Subcutaneous abdominal adipose tissue (tissue), 5 donors: ENCODE results near the gene ATOH8.

Experiments used
- H3K27ac ChIP-seq: one replicate; pipeline ENCODE4 v1.7.0; 2013; ENCODE audit warnings: low read depth, mild to moderate bottlenecking, inconsistent platforms, low read length, moderate library complexity
- H3K27me3 ChIP-seq, 5 donors: one replicate each; pipeline ENCODE4 v1.7.0; 2013; ENCODE audit warnings: low read length in 5 of 5, inconsistent platforms in 1 of 5; ENCODE audit not compliant: control insufficient read depth in 5 of 5, insufficient read depth in 4 of 5
- H3K36me3 ChIP-seq, 5 donors: one replicate each; pipeline ENCODE4 v1.7.0; 2013; ENCODE audit warnings: low read length in 5 of 5; ENCODE audit not compliant: control insufficient read depth in 5 of 5, insufficient read depth in 5 of 5
- H3K4me1 ChIP-seq, 5 donors: one replicate each; pipeline ENCODE4 v1.7.0; 2013; ENCODE audit warnings: low read length in 5 of 5, mild to moderate bottlenecking in 3 of 5, moderate library complexity in 1 of 5; ENCODE audit not compliant: control insufficient read depth in 5 of 5, insufficient read depth in 5 of 5
- H3K4me3 ChIP-seq, 5 donors: one replicate each; pipeline ENCODE4 v1.7.0; 2013; ENCODE audit warnings: low read length in 5 of 5, low read depth in 1 of 5
- H3K9ac ChIP-seq, 5 donors: one replicate each; pipeline ENCODE4 v1.7.0; 2013; ENCODE audit warnings: low read length in 5 of 5, mild to moderate bottlenecking in 4 of 5, moderate library complexity in 3 of 5
- H3K9me3 ChIP-seq, 5 donors: one replicate each; pipeline ENCODE4 v1.7.0; 2013; ENCODE audit warnings: low read length in 5 of 5; ENCODE audit not compliant: control insufficient read depth in 5 of 5
- donor health status: healthy.
- donor health status: healthy.
- donor health status: healthy.
- donor health status: healthy.
- donor health status: healthy.

Gene ATOH8

GRCh38 chr2:85785027-85785822 is 31.4 kb downstream of the ATOH8 start:
- H3K4me3 ChIP-seq = no peak overlapping the region
- no peaks in the 10 kb centered on the region for H3K27me3 ChIP-seq
- no peak overlapping the region for H3K9ac ChIP-seq
- H3K9me3 ChIP-seq = no peaks in the 10 kb centered on the region
- peaks cover 2 to 59% (median 26%) of the 10 kb centered on the region in 5 donors for H3K4me1 ChIP-seq
- H3K36me3 ChIP-seq = peaks cover 0 to 57% (median 23%) of the 10 kb centered on the region in 5 donors
- no peak overlapping the region for H3K27ac ChIP-seq

DNA sequence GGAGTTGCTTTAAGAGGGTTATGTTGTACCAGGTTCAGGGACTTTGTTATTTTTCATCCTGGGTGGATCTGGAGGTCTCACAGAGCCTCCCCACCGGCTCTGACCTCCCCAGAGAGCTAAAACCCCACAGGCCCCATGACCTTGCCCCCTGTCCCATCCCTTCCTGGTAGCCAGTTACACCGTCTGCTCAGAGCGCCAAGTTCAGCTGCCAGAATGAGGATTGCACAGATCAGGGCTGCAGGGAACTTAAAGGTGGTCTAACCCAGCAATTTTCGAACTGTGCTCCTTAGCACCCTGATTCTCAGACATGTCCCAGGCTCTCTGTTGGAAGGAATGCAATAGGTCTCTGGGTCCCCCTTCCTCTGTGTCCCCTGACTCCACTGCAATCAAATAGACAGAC is 32.1 kb downstream of the ATOH8 start:
- Histone ChIP-seq H3K9me3 (no peaks in the 10 kb centered on the region), H3K27ac (no peak overlapping the region), H3K4me1 (peaks cover 0 to 59% (median 25%) of the 10 kb centered on the region in 5 donors), H3K9ac (no peak overlapping the region), H3K27me3 (no peaks in the 10 kb centered on the region), H3K36me3 (peaks cover 0 to 61% (median 27%) of the 10 kb centered on the region in 5 donors), H3K4me3 (no peak overlapping the region)

DNA sequence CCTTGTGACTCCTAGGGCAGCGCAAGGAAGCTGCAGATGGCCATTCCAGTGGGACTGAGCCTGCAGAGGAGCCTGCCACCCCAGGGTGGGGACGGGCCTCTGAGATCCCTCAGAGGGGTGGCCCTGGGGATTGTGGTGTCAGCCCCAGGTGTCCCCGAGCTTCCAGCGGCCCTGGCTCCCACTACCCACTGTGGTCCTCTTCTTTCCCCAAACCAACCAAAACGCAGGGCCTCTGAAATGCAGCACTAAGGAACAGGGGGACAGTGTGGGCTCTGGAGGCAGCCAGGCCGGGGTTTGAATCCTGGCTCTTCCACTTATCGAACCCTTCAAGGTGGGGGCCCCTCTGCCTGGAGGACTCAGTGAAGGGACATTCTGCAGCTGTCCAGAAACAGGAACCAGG is 32.7 kb downstream of the ATOH8 start:
- Histone ChIP-seq H3K36me3 (peaks cover 0 to 61% (median 27%) of the 10 kb centered on the region in 5 donors), H3K9ac (no peak overlapping the region), H3K4me3 (no peak overlapping the region), H3K9me3 (no peaks in the 10 kb centered on the region), H3K4me1 (peaks cover 0 to 60% (median 21%) of the 10 kb centered on the region in 5 donors), H3K27me3 (no peaks in the 10 kb centered on the region), H3K27ac (no peak overlapping the region)

DNA sequence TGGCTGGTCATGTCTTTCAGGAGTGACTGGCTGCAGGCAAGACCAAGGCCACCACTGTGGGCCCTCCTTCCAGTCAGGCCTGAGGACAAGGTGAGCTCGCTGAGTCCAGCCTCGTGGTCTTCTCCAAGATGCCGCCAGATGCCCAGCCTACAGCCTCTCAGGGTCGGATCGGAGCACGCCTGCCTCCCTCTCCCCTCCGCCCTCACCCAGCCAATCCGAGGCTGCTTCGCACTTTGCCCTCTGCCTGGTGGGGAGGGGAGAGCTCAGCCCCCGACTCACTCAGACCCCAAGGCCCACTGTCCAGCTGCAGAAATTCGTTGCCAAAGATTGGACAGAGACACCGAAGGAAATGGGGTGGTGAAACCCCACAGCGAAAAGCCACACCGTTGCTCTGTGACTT is 33.1 kb downstream of the ATOH8 start:
- Histone ChIP-seq H3K27me3 (no peaks in the 10 kb centered on the region), H3K36me3 (peaks cover 0 to 61% (median 27%) of the 10 kb centered on the region in 5 donors), H3K27ac (no peak overlapping the region), H3K9me3 (no peaks in the 10 kb centered on the region), H3K4me3 (no peak overlapping the region), H3K9ac (no peak overlapping the region), H3K4me1 (peaks cover 3 to 65% (median 24%) of the 10 kb centered on the region in 5 donors)

- H3K27me3 ChIP-seq = no peaks in the 10 kb centered on the region
- peaks cover 8 to 70% (median 29%) of the 10 kb centered on the region in 5 donors for H3K4me1 ChIP-seq
- H3K4me3 ChIP-seq = no peak overlapping the region
- H3K9me3 ChIP-seq = no peaks in the 10 kb centered on the region
- H3K27ac ChIP-seq = no peak overlapping the region
- H3K9ac ChIP-seq = no peak overlapping the region
- peaks cover 0 to 61% (median 27%) of the 10 kb centered on the region in 5 donors for H3K36me3 ChIP-seq
Observed at GRCh38 chr2:85787282-85787980, 33.6 kb downstream of the ATOH8 start.

GRCh38 chr2:85787981-85788340 is 34.2 kb downstream of the ATOH8 start:
- no peak overlapping the region for H3K9ac ChIP-seq
- H3K4me3 ChIP-seq = no peak overlapping the region
- H3K36me3 ChIP-seq = peaks cover 0 to 57% (median 27%) of the 10 kb centered on the region in 5 donors
- H3K4me1 ChIP-seq = peaks cover 13 to 76% (median 34%) of the 10 kb centered on the region in 5 donors
- no peaks in the 10 kb centered on the region for H3K9me3 ChIP-seq
- H3K27ac ChIP-seq = no peak overlapping the region
- no peaks in the 10 kb centered on the region for H3K27me3 ChIP-seq

DNA sequence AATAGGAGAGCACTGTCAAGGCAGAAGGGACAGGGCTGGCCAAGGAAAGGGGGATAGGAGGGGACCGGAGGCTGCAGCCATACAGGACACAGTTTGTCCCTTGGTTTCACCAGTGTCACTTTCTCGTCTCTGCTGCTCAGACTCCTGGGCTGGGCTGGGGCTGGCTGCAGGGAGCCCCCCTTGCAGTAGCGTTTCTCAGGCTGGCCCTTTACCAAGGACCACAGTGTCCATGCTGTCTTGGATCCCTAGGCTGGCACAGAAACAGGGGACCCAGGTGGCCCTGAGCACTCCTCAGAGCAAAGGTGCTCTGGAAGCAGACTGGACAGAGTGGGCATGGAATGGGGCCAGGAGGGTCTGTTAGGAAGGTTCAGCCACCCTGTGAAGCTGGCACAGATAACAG is 34.8 kb downstream of the ATOH8 start:
- Histone ChIP-seq H3K27ac (no peak overlapping the region), H3K27me3 (no peaks in the 10 kb centered on the region), H3K9me3 (no peaks in the 10 kb centered on the region), H3K36me3 (peaks cover 0 to 55% (median 27%) of the 10 kb centered on the region in 5 donors), H3K4me1 (peaks cover 15 to 82% (median 41%) of the 10 kb centered on the region in 5 donors), H3K9ac (no peak overlapping the region), H3K4me3 (no peak overlapping the region)

- H3K9ac ChIP-seq = no peak overlapping the region
- H3K36me3 ChIP-seq = peaks cover 0 to 51% (median 27%) of the 10 kb centered on the region in 5 donors
- H3K27ac ChIP-seq = no peak overlapping the region
- H3K4me3 ChIP-seq = no peak overlapping the region
- no peaks in the 10 kb centered on the region for H3K9me3 ChIP-seq
- no peaks in the 10 kb centered on the region for H3K27me3 ChIP-seq
- peaks cover 15 to 86% (median 47%) of the 10 kb centered on the region in 5 donors for H3K4me1 ChIP-seq
Observed at GRCh38 chr2:85789271-85789670, 35.5 kb downstream of the ATOH8 start.

GRCh38 chr2:85790032-85790431 is 36.2 kb downstream of the ATOH8 start:
- H3K27ac ChIP-seq = no peak overlapping the region
- H3K27me3 ChIP-seq = no peaks in the 10 kb centered on the region
- peaks cover 0 to 50% (median 27%) of the 10 kb centered on the region in 5 donors for H3K36me3 ChIP-seq
- no peaks in the 10 kb centered on the region for H3K9me3 ChIP-seq
- H3K4me1 ChIP-seq = peaks cover 15 to 87% (median 48%) of the 10 kb centered on the region in 5 donors
- no peak overlapping the region for H3K9ac ChIP-seq
- no peak overlapping the region for H3K4me3 ChIP-seq
